Amygdala (tissue), 56 donors: ENCODE results near the gene CARD6.
"Not testable (repeated sequence)": the region's sequence is repeated elsewhere in the genome, so short reads cannot be mapped to it uniquely, and the experiment has no call there.

ENCODE experiments used
- DNase-seq, 56 donors: peaks; one replicate each; lab custom pipeline; 2025; lab: John Stamatoyannopoulos, UW

CARD6 gene

DNA sequence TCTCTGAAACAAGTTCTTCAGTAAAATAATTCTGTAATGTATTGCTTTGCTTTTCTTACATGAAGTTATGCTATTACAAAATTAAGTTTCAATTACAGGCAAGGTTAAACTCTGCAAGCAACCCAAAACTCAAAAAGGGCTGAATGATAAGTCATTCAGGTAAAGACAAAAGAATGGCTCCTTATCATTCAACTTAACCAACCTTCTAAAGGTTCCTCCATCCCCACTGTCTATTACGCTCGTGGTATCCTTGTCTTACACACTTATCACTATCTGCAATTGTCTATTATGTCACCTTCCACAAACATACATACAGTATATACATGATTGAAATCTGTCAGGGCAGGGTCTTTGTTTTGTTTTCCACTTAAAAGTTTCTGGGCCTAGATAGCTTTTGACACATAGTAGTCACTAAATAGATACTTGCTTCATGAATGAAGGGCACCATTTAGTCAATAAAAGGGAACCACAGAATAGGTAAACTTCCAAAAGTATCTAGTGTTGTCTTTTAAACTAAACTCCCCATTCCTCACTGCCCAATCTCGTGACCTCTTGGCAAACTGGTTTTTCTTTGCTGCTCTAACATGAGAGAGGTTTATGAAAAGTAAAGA, 13.0 kb upstream of the CARD6 start:
- no peak for DNase-seq

DNA sequence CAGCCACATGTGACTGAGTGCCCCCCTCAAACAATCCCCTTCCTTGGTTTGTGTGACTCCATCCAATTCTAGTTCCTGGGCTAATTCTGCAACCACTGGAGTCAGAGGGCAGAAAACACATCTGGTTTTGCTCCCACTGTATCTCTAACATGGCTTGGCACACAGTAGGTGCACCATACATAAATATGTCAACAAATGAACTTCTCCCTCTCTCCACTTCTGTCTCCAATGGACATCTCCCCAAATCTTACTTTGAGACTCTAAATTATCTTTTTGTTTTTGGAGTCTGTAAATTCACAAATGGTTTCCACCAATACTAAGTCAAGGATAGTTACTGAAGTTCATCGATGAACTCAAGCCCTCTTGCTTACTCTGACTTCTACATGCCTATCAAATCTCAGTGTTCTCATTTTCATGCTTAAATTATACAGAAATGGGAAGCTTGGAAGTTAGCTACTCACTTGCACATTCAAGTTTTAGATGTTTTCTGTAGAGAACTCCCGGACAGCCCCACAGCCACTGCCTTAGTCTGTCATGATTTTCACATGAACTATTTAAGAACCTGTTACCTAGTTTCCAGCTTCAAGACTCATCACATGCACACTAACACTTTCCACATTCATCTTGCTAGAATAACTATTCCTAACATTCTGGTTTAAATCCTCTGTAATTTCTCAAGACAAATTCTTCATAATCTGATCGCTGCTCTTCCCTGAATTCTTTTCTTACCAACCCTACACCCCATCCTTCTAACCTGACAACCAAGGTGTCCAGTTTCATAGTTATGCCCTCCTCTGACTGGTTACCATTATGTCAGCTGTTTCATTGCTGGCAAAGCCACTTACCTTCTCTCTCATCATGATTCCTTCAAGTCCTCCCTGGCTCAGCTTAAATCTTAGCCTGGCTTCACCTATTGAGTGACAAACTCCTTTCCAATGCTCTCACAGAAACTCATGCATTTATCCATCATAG, 12.2 kb upstream of the CARD6 start:
- no peak for DNase-seq

- DNase-seq: no peak
Observed at GRCh38 chr5:40829748-40830533, 11.2 kb upstream of the CARD6 start.

- no peak for DNase-seq
Observed at GRCh38 chr5:40831346-40832210, 9.6 kb upstream of the CARD6 start.

GRCh38 chr5:40832345-40832744, 8.8 kb upstream of the CARD6 start:
- DNase-seq: no peak

- DNase-seq: no peak
Observed at GRCh38 chr5:40833712-40834229, 7.4 kb upstream of the CARD6 start.

- peak in 1 of 56 donors; percentile 47 for DNase-seq
Observed at GRCh38 chr5:40834391-40834848, 6.7 kb upstream of the CARD6 start.

DNA sequence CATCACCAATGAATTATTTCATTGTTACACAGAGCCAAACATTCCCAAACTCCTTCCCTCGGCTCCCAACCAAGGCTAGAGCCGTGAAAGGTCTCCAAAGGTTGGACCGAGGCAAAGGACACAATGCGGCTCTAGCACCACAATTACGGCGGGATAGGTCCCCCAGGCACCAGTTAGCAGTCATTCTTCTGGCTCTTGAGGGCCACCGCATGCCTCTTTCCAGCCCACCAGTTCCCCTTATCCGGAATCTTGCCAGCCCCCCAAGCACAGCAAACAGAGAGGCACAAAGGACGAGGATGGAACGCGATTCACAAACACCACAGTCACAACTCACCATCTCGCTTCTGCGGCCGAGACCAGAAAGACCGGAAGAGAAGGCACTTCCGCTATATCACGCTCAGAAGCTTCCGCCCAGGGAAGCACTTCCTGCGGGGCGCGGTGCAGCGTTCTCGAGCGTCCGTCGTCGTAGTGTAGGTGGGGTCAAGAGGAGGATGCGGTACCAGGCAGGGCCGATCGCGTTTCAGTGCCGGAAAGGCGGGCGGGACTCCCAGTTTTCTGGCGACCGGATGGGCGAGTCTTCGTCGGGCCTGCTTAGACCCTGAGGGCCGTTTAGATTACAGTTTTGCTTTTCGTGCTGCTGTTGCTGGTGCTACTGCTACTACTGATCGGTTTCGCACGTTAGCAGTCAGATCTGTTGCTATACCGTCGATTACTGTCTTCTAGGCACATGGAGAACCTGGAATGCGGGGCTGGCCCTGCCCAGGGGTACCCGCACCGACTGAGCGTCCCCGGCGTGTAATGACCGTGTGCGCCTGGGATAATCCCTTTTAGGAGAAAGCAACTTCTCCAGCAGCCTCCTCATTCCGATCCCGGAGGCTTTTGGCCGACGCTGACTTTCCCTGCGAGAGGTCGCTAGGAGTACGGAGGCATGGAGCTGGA, 6.0 kb upstream of the CARD6 start, which contains the start of gene RPL37:
TSS of gene RPL37 (minus strand) at position 374 of the 939 bp plus-strand sequence. CDS start at position 337, 37 bp downstream.
- peak; percentile 20 to 98 (median 94) for DNase-seq

DNA sequence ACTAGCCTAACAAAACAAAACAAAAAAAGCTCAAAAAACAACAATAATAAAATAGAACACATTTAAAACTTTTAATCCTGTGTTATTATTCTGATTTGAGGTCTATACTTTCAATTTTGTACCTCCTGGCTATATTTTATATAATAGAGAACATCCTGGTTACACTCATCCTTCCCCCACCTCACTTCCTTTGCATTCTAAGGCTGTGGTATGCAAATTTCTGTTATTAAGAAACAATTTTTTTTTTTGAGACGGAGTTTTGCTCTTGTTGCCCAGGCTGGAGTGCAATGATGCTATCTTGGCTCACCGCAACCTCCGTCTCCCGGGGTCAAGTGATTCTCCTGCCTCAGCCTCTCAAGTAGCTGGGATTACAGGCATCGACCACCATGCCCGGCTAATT, 3.1 kb upstream of the CARD6 start:
- no peak for DNase-seq

GRCh38 chr5:40842351-40842750, 1.2 kb downstream of the CARD6 start:
- DNase-seq: no peak

DNA sequence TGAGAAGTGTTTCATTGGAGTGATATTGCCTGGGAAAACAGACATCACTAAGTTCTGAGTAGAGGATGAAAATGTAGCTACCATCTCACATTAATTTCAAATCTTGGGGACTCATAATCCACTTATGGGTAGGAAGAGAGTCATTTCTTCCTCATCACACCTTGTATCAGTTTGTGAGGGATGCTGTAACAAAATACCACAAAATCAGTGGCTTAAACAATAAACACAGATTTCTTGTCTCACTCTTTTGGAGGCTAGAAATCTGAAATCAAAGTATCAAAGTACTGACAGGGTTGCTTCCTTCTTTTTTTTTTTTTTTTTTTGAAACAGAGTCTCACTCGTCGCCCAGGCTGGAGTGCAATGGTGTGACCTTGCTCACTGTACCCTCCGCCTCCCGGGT, 3.4 kb downstream of the CARD6 start:
- DNase-seq: no peak

- DNase-seq: no peak
Observed at GRCh38 chr5:40846371-40846770, 5.2 kb downstream of the CARD6 start.

GRCh38 chr5:40847525-40847924, 6.4 kb downstream of the CARD6 start:
- DNase-seq: no peak

DNA sequence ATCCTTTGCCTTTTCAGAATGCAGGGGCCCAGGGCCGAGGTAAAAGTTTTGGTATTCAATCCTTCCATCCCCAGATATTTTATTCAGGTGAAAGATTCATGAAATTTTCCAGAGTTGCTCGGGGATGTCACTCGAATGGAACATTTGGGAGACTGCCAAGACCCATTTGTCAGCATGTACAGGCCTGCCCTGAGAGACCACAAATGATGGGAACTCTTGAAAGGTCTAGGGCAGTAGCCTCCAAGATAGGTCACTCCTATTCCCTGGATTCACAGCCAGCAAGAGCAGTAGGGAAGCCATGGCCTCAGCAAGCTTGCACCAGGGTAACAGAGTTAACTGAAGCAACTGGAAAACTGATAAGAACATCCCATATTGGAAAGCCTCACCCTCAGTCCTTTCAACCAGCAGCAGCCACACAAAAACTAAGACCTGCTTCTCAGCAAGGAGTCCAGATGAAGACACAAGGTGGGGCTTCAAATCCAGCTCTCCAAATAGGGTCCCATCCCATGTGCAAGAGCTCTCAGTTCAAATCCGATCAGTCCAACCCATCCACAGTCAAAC, 12.5 kb downstream of the CARD6 start:
- DNase-seq: no peak

- DNase-seq: no peak
Observed at GRCh38 chr5:40860711-40861110, 19.5 kb downstream of the CARD6 start.

GRCh38 chr5:40865004-40865403, 23.8 kb downstream of the CARD6 start:
- DNase-seq: not testable (repeated sequence)

GRCh38 chr5:40866844-40867243, 25.7 kb downstream of the CARD6 start:
- DNase-seq: no peak

DNA sequence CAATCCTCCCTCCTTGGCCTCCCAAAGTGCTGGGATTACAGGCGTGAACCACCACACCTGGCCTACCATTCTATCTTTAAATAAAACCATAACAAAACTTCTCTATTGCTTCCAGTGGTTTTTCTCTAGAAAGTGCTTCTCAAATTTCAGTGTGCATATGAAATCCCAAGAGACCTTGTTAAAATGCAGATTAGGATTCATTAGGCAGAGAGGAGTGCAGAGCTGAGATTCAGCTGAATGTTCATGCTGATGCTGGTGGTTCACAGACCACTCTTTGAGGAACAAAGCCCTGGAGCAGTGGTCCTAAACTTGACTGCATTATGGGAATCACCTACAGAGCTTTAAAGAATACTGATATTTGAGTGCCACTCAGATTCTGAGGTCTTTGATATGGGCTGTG, 28.2 kb downstream of the CARD6 start:
- no peak for DNase-seq
